Astrocyte of the cerebellum (primary cell): ENCODE measurements around the gene CD300C.
"Not testable (repeated sequence)": the region's sequence is repeated elsewhere in the genome, so short reads cannot be mapped to it uniquely, and the experiment has no call there.

Experiments
- DNase-seq: peaks from one replicate; pipeline ENCODE4 v3.0.0-alpha.2; 2011; ENCODE audit warnings: low read depth
- H3K4me3 ChIP-seq: 2 replicates; pipeline ENCODE4 v1.5.1; 2011; ENCODE audit warnings: mild to moderate bottlenecking, low read depth, low read length, moderate library complexity
- CTCF ChIP-seq: IDR thresholded peaks from 2 replicates; pipeline ENCODE4 v1.5.1; 2012; ENCODE audit warnings: low read length, low read depth, moderate library complexity, mild to moderate bottlenecking; ENCODE audit errors: missing control alignments
- in situ Hi-C: cut with HindIII; loops from 2 replicates; pipeline ENCODE4 v1.10.0; 2017; ENCODE audit warnings: low sequenced_read_pairs

Gene CD300C

GRCh38 chr17:74582633-74583032 is 36.7 kb upstream of the CD300C start:
- TF ChIP-seq CTCF = no peak
- DNase-seq = no peak
- no peak overlapping the region for H3K4me3 ChIP-seq
- in situ Hi-C loops = no loop called here

- in situ Hi-C loops = no loop called here
- DNase-seq = no peak
- no peak overlapping the region for H3K4me3 ChIP-seq
- TF ChIP-seq CTCF = no peak
Measured at GRCh38 chr17:74579900-74580299, 34.0 kb upstream of the CD300C start.

- no peak for DNase-seq
- H3K4me3 ChIP-seq = no peak overlapping the region
- TF ChIP-seq CTCF = no peak
- in situ Hi-C loops = no loop called here
Measured at GRCh38 chr17:74578979-74579378, 33.1 kb upstream of the CD300C start.

- no peak for TF ChIP-seq CTCF
- no peak for DNase-seq
- in situ Hi-C loops = no loop called here
- H3K4me3 ChIP-seq = no peak overlapping the region
Measured at GRCh38 chr17:74574489-74575142, 28.7 kb upstream of the CD300C start.

GRCh38 chr17:74573635-74574034 is 27.7 kb upstream of the CD300C start:
- H3K4me3 ChIP-seq, DNase-seq, in situ Hi-C loops: not testable (repeated sequence)

- in situ Hi-C loops = no loop called here
- H3K4me3 ChIP-seq = no peak overlapping the region
- TF ChIP-seq CTCF = no peak
- no peak for DNase-seq
Measured at GRCh38 chr17:74573169-74573568, 27.3 kb upstream of the CD300C start.

- in situ Hi-C loops = no loop called here
- H3K4me3 ChIP-seq = no peak overlapping the region
- no peak for DNase-seq
- TF ChIP-seq CTCF = no peak
Measured at GRCh38 chr17:74571621-74572270, 25.8 kb upstream of the CD300C start.
